ENCODE measurements around the gene DLK2.
"Not testable (repeated sequence)": the region's sequence is repeated elsewhere in the genome, so short reads cannot be mapped to it uniquely, and the experiment has no call there.

DLK2 gene, protein sequence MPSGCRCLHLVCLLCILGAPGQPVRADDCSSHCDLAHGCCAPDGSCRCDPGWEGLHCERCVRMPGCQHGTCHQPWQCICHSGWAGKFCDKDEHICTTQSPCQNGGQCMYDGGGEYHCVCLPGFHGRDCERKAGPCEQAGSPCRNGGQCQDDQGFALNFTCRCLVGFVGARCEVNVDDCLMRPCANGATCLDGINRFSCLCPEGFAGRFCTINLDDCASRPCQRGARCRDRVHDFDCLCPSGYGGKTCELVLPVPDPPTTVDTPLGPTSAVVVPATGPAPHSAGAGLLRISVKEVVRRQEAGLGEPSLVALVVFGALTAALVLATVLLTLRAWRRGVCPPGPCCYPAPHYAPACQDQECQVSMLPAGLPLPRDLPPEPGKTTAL

DNA sequence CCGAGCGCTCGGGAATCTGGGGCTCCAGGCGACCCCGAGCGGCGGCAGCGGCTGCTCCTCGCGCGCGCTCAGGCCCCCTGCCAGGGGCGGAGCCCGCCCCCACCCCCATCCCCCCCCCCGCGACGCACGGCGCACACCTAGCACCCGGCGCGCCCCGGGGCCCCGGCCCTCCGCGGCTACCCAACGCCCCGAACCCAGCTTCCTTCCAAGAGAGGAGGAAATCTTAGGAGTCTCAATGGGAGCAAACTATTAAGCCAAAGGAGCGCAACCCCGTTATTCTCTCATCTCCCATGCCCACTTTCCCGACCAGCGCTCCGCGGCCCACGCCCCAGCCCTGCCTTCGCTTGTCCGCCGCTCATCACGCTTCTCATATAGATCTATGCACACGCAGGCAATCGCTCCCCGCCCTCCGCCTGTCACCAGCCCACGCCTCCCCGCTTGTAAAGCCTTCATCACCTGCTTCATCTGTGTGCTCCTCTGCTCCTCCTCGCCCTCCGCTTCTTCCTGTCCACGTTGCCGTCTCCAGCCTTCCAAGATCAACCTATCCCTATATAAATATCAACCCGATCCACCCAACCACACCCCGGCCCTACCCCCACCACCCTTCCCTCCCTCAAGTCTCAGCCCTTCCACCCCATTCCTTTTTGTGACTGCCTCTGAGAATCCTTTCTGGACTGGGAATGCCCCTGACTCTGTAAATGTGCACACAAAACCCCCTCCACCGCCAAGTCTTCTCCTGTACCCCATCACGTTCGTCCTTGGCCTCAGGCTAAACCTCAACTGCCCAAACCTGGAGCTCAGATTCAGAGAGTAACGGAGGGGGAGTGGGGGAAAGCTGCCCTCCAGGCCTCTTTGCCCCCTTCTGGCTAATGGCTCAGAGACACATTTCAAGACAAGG, at the start of gene DLK2:
Gene DLK2 (minus strand): TSS at position 18 of the 898 bp plus-strand sequence. CDS start 723 bp downstream, outside the sequence.
- DNase-seq, result peak; percentile 24 to 69 (median 50)

- DNase-seq, result no peak
Measured at GRCh38 chr6:43503443-43503842, 48.1 kb upstream of the DLK2 start.

GRCh38 chr6:43502666-43503065, 47.3 kb upstream of the DLK2 start:
- no peak for DNase-seq

- no peak for DNase-seq
Measured at GRCh38 chr6:43500921-43501320, 45.6 kb upstream of the DLK2 start.

DNA sequence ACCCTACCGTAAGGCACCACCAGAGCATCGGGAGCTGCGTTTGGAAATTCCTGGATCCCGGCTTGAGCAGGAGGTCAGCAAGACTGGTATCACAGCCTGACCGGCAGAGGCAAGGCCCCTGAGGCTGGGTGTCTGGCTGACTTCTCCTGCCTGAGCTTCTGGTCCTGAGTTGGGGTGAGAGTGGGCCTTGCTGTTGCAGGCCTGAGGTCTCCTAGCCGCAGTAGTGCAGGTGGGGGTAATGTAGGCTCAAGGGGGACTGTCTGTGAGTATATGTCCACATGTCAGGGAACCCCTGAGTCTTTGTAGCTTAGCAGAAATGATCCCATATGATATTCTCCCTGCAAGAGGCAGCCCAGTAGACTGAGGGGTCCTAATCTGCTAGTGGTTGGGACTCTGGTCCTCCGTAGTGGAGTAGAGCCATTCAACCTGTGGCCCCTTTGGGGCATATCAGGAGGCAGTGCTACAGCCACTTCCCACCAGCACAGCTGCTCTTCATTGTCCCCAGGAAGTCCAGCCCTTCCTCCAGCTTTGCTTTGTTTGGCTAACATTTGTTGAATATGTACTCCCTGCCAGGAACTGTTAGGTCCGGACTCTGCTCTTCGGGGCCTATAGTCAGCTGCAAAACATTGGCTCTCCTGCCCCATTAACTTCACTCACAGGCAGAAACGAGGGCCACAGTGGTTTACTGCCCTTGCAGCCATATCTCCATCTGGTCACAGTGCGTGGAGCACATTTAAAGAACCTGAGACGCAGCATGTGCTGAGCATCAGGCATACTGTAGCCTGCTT, 43.9 kb upstream of the DLK2 start:
- DNase-seq, result no peak

DNA sequence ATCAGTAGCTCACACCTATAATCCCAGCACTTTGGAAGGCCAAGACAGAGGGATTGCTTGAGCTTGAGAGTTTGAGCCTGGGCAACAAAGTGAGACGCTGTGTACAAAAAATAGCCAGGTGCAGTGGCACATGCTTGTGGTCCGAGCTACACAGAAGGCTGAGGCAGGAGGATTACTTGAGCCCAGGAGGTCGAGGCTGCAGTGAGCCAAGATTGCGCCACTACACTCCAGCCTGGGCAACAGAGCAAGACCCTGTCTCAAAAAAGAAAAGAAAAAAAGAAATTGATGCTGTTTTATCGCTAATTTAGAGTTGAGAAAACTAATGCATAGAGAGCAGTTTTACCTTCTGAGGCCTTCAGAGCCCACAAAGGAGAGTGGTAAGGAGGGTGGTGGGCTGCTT, 42.9 kb upstream of the DLK2 start:
- DNase-seq, result not testable (repeated sequence)

DNA sequence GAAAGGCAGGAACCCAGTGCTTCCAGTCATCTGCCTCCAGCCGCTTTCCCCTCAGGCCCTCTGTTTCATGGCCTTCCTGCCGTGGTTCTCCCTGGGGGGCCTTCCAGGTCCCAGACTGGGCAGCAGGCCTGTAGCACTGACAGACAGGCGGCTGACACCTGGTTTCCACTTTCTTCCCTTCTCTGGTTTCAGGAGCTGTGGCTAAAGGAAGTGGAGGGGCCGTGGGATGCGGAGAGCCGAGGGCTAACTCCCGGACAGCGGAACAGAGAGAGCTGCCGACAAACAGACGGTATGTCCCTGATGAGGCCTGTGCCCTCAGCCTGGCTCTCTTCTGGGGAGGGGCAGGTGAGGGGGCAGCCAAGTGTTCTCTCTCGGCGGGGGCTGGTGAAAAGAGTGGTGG, 42.3 kb upstream of the DLK2 start:
- no peak for DNase-seq

GRCh38 chr6:43497129-43497396, 41.7 kb upstream of the DLK2 start:
- DNase-seq, result no peak

GRCh38 chr6:43496370-43497128, 41.2 kb upstream of the DLK2 start:
- peak in 2 of 6 experiments; percentile 5 to 9 for DNase-seq

GRCh38 chr6:43495409-43495941, 40.1 kb upstream of the DLK2 start:
- peak in 4 of 6 experiments; percentile 7 to 34 (median 14) for DNase-seq

DNA sequence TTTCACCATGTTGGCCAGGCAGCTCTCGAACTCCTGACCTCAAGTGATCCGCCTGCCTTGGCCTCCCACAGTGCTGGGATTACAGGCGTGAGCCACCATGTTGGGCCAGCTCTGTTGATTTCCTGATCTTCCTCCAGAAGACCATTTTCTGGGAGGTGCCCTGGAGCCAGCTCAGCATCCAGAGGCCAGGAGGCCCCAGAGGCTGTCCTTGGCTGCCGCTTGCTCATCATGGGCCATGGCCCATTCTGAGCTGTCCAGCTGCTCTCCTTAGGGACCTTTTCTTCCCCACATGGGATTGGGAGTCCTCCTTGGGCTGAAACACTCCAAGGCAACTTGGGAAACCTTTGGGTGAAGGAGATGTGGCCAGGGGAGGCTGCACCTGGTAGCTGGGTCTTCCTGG, 39.4 kb upstream of the DLK2 start:
- DNase-seq, result no peak

- DNase-seq, result no peak
Measured at GRCh38 chr6:43494321-43494720, 39.0 kb upstream of the DLK2 start.

GRCh38 chr6:43493833-43494232, 38.5 kb upstream of the DLK2 start:
- DNase-seq, result no peak

DNA sequence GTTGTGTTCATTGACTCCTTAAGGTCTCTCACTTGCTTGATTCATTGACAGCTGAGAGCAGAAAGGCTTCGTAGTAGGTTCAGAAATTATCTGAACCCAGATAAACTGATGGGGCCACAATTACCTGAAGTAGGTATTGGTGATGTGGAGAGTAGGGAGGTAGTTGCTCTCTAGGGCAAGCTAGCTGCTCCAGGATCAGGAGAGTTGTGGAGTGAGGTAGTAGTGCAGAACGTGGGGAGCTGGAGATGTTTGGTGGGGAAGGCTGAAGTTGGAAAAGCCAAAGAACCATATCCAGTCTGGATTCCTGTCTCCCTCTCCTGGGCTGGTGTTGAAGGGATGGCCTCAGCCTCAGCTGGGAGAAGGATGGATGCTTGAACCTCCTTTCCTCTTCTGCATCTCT, 37.9 kb upstream of the DLK2 start:
- DNase-seq, result no peak

- no peak for DNase-seq
Measured at GRCh38 chr6:43492673-43493072, 37.3 kb upstream of the DLK2 start.

DNA sequence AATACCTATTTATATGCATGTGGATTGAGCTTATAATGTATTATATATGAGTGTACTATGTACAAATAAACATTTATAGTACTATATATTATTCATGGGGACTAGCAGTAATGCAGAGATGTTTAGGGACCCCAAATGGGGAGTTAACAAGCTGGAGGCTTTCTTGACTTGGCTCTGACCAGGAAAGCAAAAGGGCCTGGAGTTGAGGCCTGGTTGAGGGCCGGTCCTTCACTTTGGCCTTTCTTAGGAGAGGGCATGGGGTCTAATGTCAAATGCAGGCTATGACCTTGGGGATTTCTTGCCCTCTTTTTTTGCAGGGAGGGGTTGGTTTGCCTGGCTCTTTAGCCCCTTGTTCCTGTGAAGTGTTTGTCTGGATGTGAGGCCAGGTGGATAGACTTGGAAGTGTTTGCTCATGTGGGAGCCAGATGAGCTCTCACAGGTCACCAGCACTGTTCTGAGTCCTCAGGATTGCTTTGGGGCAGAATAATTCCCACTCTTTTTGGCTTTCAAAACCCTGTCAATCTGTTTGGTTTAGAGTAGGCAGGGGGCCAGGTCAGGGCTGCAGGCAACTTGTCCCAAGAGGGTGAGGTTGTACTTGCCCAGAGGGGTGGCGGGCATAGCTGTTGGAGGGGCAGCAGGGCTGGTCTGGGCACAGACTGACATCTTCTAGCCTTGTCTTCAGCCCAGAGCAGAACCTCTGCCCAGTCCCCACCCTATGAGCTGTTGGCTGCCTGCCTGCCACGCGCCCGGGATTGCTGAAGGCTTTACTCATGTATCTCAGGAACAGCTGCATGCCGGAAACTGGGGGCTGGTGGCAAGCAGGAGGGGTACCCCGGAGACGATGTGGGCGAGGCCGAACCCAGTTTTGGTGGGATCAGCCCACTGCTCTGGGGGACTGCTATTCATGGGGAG, 36.7 kb upstream of the DLK2 start:
- DNase-seq, result no peak

DNA sequence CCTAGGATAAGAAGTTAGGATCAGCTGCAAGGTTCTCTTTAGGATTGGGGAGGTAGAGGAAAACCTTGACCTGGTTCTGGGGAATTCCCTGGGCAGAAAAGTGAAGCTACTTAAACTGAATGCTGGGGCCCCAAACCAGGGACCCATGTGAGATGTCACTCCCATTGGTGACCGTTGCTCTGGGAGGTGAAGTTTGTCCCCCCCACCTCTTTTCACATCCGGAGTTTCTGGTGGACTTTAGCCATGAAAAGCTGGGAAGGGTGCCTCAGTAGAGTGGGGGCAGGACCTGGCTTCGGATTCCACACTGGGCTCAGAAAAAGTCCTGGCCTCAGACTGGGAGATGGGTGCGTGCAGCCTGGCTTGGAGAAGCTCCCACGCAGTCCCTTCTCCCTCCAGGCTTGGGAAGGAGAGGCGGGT, 35.2 kb upstream of the DLK2 start:
- DNase-seq, result no peak

- no peak for DNase-seq
Measured at GRCh38 chr6:43489277-43490072, 34.1 kb upstream of the DLK2 start.

GRCh38 chr6:43488667-43489276, 33.4 kb upstream of the DLK2 start:
- no peak for DNase-seq

Data from stimulated activated naive CD4-positive, alpha-beta T cell (primary cell).